Measurements from ENCODE around the gene PLXNA2.

- no peak for TF ChIP-seq GATA3 (IDR thresholded peaks at IDR 0.05; ENCODE audit: low read depth, low read length)
- TF ChIP-seq GATA2 (IDR thresholded peaks at IDR 0.05; ENCODE audit: low read depth, low read length): no peak
Measured at GRCh38 chr1:208248307-208248801, 4.2 kb upstream of the PLXNA2 start.
